Loucy (cell line): ENCODE data around the gene MINPP1.

Experiments used
- CTCF ChIP-seq: fragments of 200-600 bp; sonication (generic); conservative IDR thresholded peaks from 2 replicates; pipeline ENCODE4 v1.5.1; 2014; ENCODE audit warnings: mild to moderate bottlenecking, antibody characterized with exemption, low read length
- EZH2phosphoT487 ChIP-seq: fragments of 200-600 bp; IDR thresholded peaks from 2 replicates; pipeline ENCODE4 v1.6.1; 2018; ENCODE audit warnings: antibody characterized with exemption, mild to moderate bottlenecking, moderate library complexity, borderline replicate concordance

DNA sequence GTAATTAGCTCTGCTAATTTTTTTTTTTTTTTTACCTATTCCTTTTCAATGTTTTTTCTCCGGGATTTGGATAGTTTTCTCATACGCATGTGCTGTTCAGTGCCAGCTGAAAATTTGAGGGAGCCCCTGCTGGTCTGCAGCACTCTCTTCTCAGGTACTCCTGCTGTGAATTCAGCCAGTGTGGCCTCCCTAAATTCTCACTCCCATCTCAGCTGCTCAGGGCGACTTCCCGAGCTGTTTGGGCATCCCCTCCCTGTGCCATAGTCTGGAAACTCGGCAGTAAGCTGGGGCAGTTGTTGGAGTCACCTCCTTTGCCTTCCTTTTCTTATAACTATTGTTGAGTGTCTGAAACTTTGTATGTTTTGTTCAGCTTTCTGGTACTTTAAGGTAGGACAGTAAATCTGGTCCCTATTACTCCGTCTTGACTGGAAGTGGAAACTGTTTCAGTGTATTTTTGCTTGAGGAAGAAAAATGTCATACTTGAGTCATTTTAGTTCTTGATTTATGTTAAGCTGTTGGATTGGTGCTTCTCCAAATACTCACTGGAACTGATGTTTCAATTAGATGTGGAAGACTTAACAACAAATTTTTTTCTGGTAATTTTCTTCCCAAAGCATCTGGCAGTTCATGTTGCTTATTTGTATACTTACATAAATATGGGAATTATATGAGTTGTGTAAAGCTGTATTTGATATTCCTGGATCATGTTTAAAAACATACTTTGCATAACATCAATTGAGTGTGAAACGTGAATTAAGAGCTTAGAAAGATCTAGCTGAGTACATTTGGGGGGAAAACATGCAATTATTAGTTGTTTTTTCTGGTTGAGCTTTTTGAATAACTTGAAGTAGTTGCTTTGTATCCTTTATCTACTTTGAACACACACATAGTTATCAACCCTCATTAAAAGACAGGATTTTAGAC is 33.7 kb downstream of the MINPP1 start:
- TF ChIP-seq CTCF (no peak), EZH2phosphoT487 (no peak)
